Measurements from ENCODE around the gene TAL2.

TAL2 gene

GRCh38 chr9:105711867-105712266 lies 49.6 kb downstream of the TAL2 start:
- no peak for DNase-seq

GRCh38 chr9:105712297-105712696 lies 50.0 kb downstream of the TAL2 start:
- no peak for DNase-seq

Data from T-helper 9 cell (primary cell).